WTC11 (cell line): ENCODE data around the gene NEK3. TPM values are rescaled to one million over a fixed set of nuclear protein-coding genes. Genes with fewer than 3 reads are reported as not detected.

Experiments used
- ATAC-seq: fragments of 200-7000 bp; cut with Tn5 transposase; 2 replicates; pipeline ENCODE4 v1.10.0; 2021; ENCODE audit warnings: mild to moderate bottlenecking, moderate library complexity
- CTCF ChIA-PET: fragments of 300-600 bp; sonication (Branson Sonifier 250); formaldehyde crosslinking; loops from one replicate; lab custom pipeline; 2021; ENCODE audit warnings: antibody characterized with exemption; lab: Charles Lee
- POLR2A ChIA-PET: fragments of 350-600 bp; sonication (Branson Sonifier 250); formaldehyde crosslinking; loops from one replicate; lab custom pipeline; 2021; ENCODE audit warnings: antibody characterized with exemption; lab: Charles Lee
- DNase-seq: peaks from one replicate; pipeline ENCODE4 v3.0.0; 2021; ENCODE audit warnings: low spot score
- H3K27ac Mint-ChIP-seq: 2 replicates; pipeline ENCODE4 v1.8.0; 2021; ENCODE audit warnings: mixed read lengths
- H3K27me3 Mint-ChIP-seq: 2 replicates; pipeline ENCODE4 v1.8.0; 2021; ENCODE audit warnings: low read depth, mild to moderate bottlenecking, moderate library complexity, mixed read lengths
- H3K36me3 Mint-ChIP-seq: 2 replicates; pipeline ENCODE4 v1.8.0; 2021; ENCODE audit warnings: mixed read lengths
- H3K4me1 Mint-ChIP-seq: 2 replicates; pipeline ENCODE4 v1.8.0; 2022; ENCODE audit warnings: mixed read lengths
- H3K4me3 Mint-ChIP-seq: 2 replicates; pipeline ENCODE4 v1.8.0; 2021; ENCODE audit warnings: mild to moderate bottlenecking, moderate library complexity, mixed read lengths
- H3K9me3 Mint-ChIP-seq: 2 replicates; pipeline ENCODE4 v1.8.0; 2021; ENCODE audit warnings: mixed read lengths
- CREB1 ChIP-seq: sonication (generic); formaldehyde crosslinking; IDR thresholded peaks from 2 replicates; pipeline ENCODE4 v1.8.0; 2023; ENCODE audit warnings: mild to moderate bottlenecking, missing genetic modification reagents
- CREM ChIP-seq: sonication (generic); formaldehyde crosslinking; IDR thresholded peaks from 2 replicates; pipeline ENCODE4 v1.8.1; 2022; ENCODE audit warnings: mild to moderate bottlenecking, missing genetic modification reagents, moderate library complexity
- ERG ChIP-seq: fragments of 250-450 bp; sonication (Bioruptor Pico); IDR thresholded peaks from 2 replicates; pipeline ENCODE4 v1.8.0; 2021; ENCODE audit warnings: mild to moderate bottlenecking
- ESRRA ChIP-seq: sonication (generic); formaldehyde crosslinking; IDR thresholded peaks from 2 replicates; pipeline ENCODE4 v1.8.1; 2022; ENCODE audit warnings: mild to moderate bottlenecking, missing genetic modification reagents, borderline replicate concordance
- FOXJ3 ChIP-seq: sonication (generic); formaldehyde crosslinking; IDR thresholded peaks from 2 replicates; pipeline ENCODE4 v1.9.0; 2021; ENCODE audit warnings: missing genetic modification reagents, mild to moderate bottlenecking, borderline replicate concordance
- FOXK1 ChIP-seq: sonication (generic); formaldehyde crosslinking; IDR thresholded peaks from 2 replicates; pipeline ENCODE4 v1.8.0; 2022; ENCODE audit warnings: mild to moderate bottlenecking, moderate library complexity, missing genetic modification reagents
- GABPB1 ChIP-seq: sonication (generic); formaldehyde crosslinking; IDR thresholded peaks from 2 replicates; pipeline ENCODE4 v1.8.1; 2023; ENCODE audit warnings: mild to moderate bottlenecking, missing genetic modification reagents
- JAZF1 ChIP-seq: fragments of 250-450 bp; sonication (Bioruptor Pico); IDR thresholded peaks from 2 replicates; pipeline ENCODE4 v1.9.0; 2021; ENCODE audit warnings: moderate library complexity, mild to moderate bottlenecking, inconsistent platforms
- MAX ChIP-seq: sonication (generic); formaldehyde crosslinking; IDR thresholded peaks from 2 replicates; pipeline ENCODE4 v1.8.0; 2022; ENCODE audit warnings: mild to moderate bottlenecking, missing genetic modification reagents
- NFYB ChIP-seq: sonication (generic); formaldehyde crosslinking; conservative IDR thresholded peaks from 2 replicates; pipeline ENCODE4 v1.8.0; 2022; ENCODE audit warnings: low read depth, missing genetic modification reagents
- NR1H2 ChIP-seq: sonication (generic); formaldehyde crosslinking; IDR thresholded peaks from 2 replicates; pipeline ENCODE4 v1.9.0; 2021; ENCODE audit warnings: mild to moderate bottlenecking, moderate library complexity, missing genetic modification reagents
- OVOL2 ChIP-seq: fragments of 250-450 bp; sonication (Bioruptor Pico); IDR thresholded peaks from 2 replicates; pipeline ENCODE4 v1.9.0; 2021; ENCODE audit warnings: mild to moderate bottlenecking, borderline replicate concordance
- SMAD3 ChIP-seq: sonication (generic); formaldehyde crosslinking; IDR thresholded peaks from 2 replicates; pipeline ENCODE4 v1.8.0; 2022; ENCODE audit warnings: missing genetic modification reagents, mild to moderate bottlenecking, borderline replicate concordance
- SP1 ChIP-seq: sonication (generic); formaldehyde crosslinking; conservative IDR thresholded peaks from 2 replicates; pipeline ENCODE4 v1.8.1; 2022; ENCODE audit warnings: missing genetic modification reagents
- TEAD1 ChIP-seq: sonication (generic); formaldehyde crosslinking; IDR thresholded peaks from 2 replicates; pipeline ENCODE4 v1.8.0; 2022; ENCODE audit warnings: mild to moderate bottlenecking, missing genetic modification reagents
- TP53 ChIP-seq: sonication (generic); formaldehyde crosslinking; IDR thresholded peaks from 2 replicates; pipeline ENCODE4 v1.8.1; 2023; ENCODE audit warnings: mild to moderate bottlenecking, missing genetic modification reagents
- USF1 ChIP-seq: sonication (generic); formaldehyde crosslinking; IDR thresholded peaks from 2 replicates; pipeline ENCODE4 v1.8.0; 2022; ENCODE audit warnings: mild to moderate bottlenecking, missing genetic modification reagents
- ZNF263 ChIP-seq: sonication (generic); formaldehyde crosslinking; IDR thresholded peaks from 2 replicates; pipeline ENCODE4 v1.8.1; 2022; ENCODE audit warnings: low read depth, mild to moderate bottlenecking, moderate library complexity, missing genetic modification reagents
- total RNA-seq: library from RNA; stranded (reverse); gene quantifications from 3 replicates; pipeline ENCODE4 v1.2.3, GENCODE V29; 2021
- TF ChIP-seq, protein P1 (sequence below): sonication (generic); formaldehyde crosslinking; IDR thresholded peaks from 2 replicates; pipeline ENCODE4 v1.8.0; 2023; ENCODE audit warnings: missing genetic modification reagents
- TF ChIP-seq, protein P2 (sequence below): sonication (generic); formaldehyde crosslinking; IDR thresholded peaks from 2 replicates; pipeline ENCODE4 v1.8.1; 2023; ENCODE audit warnings: mild to moderate bottlenecking, missing genetic modification reagents, borderline replicate concordance
- TF ChIP-seq, protein P3 (sequence below): sonication (generic); formaldehyde crosslinking; IDR thresholded peaks from 2 replicates; pipeline ENCODE4 v1.8.1; 2023; ENCODE audit warnings: mild to moderate bottlenecking, missing genetic modification reagents, moderate library complexity
- TF ChIP-seq, protein P4 (sequence below): fragments of 250-450 bp; sonication (Bioruptor Pico); IDR thresholded peaks from 2 replicates; pipeline ENCODE4 v1.9.0; 2021; ENCODE audit warnings: mild to moderate bottlenecking, borderline replicate concordance

The NEK3 gene
- total RNA-seq, 1 experiment from 2014 or later, result 33.3 TPM

DNA sequence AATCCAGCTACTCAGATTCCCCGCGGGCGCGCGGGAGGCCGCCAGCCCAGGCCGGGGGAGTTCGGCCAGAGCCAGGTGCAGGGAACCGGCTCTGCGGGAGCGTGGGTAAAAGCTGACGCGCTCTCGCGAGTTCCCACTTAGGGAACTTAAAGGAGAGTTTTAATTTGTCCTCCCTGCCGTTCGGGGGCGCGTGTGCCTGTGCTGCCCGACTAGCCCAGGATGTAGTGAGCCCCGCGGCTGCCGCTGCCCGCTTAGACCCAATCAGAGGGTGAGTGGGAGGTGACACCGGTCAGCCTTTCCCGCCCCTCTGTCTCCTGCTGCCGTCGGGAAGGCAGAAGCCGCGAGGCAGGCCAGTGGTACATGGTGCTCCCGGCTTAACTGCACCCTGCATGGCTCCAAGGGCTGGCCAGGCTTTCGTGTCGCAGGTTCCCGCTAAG is 36.0 kb upstream of the NEK3 start (continued):
- TF ChIP-seq GABPB1 (CRISPR knock-in tag), result no peak
- no peak for TF ChIP-seq ERG (CRISPR knock-in tag)
- TF ChIP-seq, protein P1, sequence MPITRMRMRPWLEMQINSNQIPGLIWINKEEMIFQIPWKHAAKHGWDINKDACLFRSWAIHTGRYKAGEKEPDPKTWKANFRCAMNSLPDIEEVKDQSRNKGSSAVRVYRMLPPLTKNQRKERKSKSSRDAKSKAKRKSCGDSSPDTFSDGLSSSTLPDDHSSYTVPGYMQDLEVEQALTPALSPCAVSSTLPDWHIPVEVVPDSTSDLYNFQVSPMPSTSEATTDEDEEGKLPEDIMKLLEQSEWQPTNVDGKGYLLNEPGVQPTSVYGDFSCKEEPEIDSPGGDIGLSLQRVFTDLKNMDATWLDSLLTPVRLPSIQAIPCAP, result 0 out of 2 replicates have a peak, but pooled peaks have one; percentile 49
- TF ChIP-seq MAX (CRISPR knock-in tag), result peak; percentile 90
- TF ChIP-seq USF1 (CRISPR knock-in tag), result no peak
- no peak for TF ChIP-seq TP53 (CRISPR knock-in tag)

- Mint-ChIP-seq H3K36me3 (no peaks in the 10 kb centered on the region), H3K4me1 (peaks cover 6% of the 10 kb centered on the region), H3K9me3 (peaks cover 4% of the 10 kb centered on the region; the same call in 1 of the 2 replicates), H3K27me3 (peaks cover 5% of the 10 kb centered on the region), H3K4me3 (peak overlapping the region; percentile 99), H3K27ac (peak overlapping the region; percentile 97)
- peak; percentile 83 for DNase-seq
- ATAC-seq, result peak; percentile 85
- ChIA-PET POLR2A (interaction anchor here (0.7 to 1.1 kb wide), 2 partner anchors 219 to 255 kb away, joined by 3 read pairs; no protein-coding TSS in a partner anchor), CTCF (interaction anchor here (0.6 to 2.1 kb wide), 9 partner anchors 9 to 299 kb away, joined by 3 to 15 read pairs (median 3); partner anchors contain the start of genes NEK3, NEK5 and VPS36)
- TF ChIP-seq SP1 (CRISPR knock-in tag) (peak; percentile 89), ESRRA (CRISPR knock-in tag) (no peak; the same call in 1 of the 2 replicates), NR1H2 (no peak), FOXK1 (CRISPR knock-in tag) (peak; percentile 98), NFYB (no peak; the same call in 1 of the 2 replicates), TEAD1 (CRISPR knock-in tag) (peak; percentile 47; the same call in 1 of the 2 replicates), SMAD3 (CRISPR knock-in tag) (peak; percentile 85; the same call in 1 of the 2 replicates), CREB1 (CRISPR knock-in tag) (no peak), CREM (CRISPR knock-in tag) (peak; percentile 71; the same call in 1 of the 2 replicates), OVOL2 (no peak; the same call in 1 of the 2 replicates), JAZF1 (no peak), FOXJ3 (no peak), ZNF263 (CRISPR knock-in tag) (no peak)
- TF ChIP-seq, protein P2, sequence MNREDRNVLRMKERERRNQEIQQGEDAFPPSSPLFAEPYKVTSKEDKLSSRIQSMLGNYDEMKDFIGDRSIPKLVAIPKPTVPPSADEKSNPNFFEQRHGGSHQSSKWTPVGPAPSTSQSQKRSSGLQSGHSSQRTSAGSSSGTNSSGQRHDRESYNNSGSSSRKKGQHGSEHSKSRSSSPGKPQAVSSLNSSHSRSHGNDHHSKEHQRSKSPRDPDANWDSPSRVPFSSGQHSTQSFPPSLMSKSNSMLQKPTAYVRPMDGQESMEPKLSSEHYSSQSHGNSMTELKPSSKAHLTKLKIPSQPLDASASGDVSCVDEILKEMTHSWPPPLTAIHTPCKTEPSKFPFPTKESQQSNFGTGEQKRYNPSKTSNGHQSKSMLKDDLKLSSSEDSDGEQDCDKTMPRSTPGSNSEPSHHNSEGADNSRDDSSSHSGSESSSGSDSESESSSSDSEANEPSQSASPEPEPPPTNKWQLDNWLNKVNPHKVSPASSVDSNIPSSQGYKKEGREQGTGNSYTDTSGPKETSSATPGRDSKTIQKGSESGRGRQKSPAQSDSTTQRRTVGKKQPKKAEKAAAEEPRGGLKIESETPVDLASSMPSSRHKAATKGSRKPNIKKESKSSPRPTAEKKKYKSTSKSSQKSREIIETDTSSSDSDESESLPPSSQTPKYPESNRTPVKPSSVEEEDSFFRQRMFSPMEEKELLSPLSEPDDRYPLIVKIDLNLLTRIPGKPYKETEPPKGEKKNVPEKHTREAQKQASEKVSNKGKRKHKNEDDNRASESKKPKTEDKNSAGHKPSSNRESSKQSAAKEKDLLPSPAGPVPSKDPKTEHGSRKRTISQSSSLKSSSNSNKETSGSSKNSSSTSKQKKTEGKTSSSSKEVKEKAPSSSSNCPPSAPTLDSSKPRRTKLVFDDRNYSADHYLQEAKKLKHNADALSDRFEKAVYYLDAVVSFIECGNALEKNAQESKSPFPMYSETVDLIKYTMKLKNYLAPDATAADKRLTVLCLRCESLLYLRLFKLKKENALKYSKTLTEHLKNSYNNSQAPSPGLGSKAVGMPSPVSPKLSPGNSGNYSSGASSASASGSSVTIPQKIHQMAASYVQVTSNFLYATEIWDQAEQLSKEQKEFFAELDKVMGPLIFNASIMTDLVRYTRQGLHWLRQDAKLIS (CRISPR knock-in tag), result no peak
- TF ChIP-seq, protein P3, sequence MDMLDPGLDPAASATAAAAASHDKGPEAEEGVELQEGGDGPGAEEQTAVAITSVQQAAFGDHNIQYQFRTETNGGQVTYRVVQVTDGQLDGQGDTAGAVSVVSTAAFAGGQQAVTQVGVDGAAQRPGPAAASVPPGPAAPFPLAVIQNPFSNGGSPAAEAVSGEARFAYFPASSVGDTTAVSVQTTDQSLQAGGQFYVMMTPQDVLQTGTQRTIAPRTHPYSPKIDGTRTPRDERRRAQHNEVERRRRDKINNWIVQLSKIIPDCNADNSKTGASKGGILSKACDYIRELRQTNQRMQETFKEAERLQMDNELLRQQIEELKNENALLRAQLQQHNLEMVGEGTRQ (CRISPR knock-in tag), result peak; percentile 25; the same call in 1 of the 2 replicates
- TF ChIP-seq, protein P4, sequence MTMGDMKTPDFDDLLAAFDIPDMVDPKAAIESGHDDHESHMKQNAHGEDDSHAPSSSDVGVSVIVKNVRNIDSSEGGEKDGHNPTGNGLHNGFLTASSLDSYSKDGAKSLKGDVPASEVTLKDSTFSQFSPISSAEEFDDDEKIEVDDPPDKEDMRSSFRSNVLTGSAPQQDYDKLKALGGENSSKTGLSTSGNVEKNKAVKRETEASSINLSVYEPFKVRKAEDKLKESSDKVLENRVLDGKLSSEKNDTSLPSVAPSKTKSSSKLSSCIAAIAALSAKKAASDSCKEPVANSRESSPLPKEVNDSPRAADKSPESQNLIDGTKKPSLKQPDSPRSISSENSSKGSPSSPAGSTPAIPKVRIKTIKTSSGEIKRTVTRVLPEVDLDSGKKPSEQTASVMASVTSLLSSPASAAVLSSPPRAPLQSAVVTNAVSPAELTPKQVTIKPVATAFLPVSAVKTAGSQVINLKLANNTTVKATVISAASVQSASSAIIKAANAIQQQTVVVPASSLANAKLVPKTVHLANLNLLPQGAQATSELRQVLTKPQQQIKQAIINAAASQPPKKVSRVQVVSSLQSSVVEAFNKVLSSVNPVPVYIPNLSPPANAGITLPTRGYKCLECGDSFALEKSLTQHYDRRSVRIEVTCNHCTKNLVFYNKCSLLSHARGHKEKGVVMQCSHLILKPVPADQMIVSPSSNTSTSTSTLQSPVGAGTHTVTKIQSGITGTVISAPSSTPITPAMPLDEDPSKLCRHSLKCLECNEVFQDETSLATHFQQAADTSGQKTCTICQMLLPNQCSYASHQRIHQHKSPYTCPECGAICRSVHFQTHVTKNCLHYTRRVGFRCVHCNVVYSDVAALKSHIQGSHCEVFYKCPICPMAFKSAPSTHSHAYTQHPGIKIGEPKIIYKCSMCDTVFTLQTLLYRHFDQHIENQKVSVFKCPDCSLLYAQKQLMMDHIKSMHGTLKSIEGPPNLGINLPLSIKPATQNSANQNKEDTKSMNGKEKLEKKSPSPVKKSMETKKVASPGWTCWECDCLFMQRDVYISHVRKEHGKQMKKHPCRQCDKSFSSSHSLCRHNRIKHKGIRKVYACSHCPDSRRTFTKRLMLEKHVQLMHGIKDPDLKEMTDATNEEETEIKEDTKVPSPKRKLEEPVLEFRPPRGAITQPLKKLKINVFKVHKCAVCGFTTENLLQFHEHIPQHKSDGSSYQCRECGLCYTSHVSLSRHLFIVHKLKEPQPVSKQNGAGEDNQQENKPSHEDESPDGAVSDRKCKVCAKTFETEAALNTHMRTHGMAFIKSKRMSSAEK (CRISPR knock-in tag), result no peak
- TF ChIP-seq, protein P1, result 0 out of 2 replicates have a peak, but pooled peaks have one; percentile 56
Measured at GRCh38 chr13:52194184-52194868, 34.9 kb upstream of the NEK3 start.
